NCI-H82 (cell line): ENCODE results near the gene CNBD2.
A peak's percentile ranks its signal among the peaks of the same experiment; 100 is the strongest.
"Not testable (repeated sequence)": the region's sequence is repeated elsewhere in the genome, so short reads cannot be mapped to it uniquely, and the experiment has no call there.

Experiments used
- DNase-seq: peaks from one replicate; lab custom pipeline; 2025; lab: John Stamatoyannopoulos, UW

CNBD2 gene

GRCh38 chr20:36026131-36026530, 57.7 kb downstream of the CNBD2 start:
- not testable (repeated sequence) for DNase-seq

GRCh38 chr20:36028106-36028808, 59.9 kb downstream of the CNBD2 start:
- DNase-seq = no peak

- DNase-seq = no peak
Measured at GRCh38 chr20:36030149-36030548, 61.8 kb downstream of the CNBD2 start.

- DNase-seq = no peak
Measured at GRCh38 chr20:36031806-36032205, 63.4 kb downstream of the CNBD2 start.

- DNase-seq = no peak
Measured at GRCh38 chr20:36034875-36035274, 66.5 kb downstream of the CNBD2 start.

GRCh38 chr20:36035745-36036144, 67.4 kb downstream of the CNBD2 start:
- DNase-seq = no peak

GRCh38 chr20:36036688-36037087, 68.3 kb downstream of the CNBD2 start:
- DNase-seq = peak; percentile 72

GRCh38 chr20:36040571-36040970, 72.2 kb downstream of the CNBD2 start:
- no peak for DNase-seq

- DNase-seq = no peak
Measured at GRCh38 chr20:36043441-36043840, 75.1 kb downstream of the CNBD2 start.

- DNase-seq = no peak
Measured at GRCh38 chr20:36043892-36044515, 75.6 kb downstream of the CNBD2 start.

GRCh38 chr20:36045373-36045714, 77.0 kb downstream of the CNBD2 start:
- DNase-seq = no peak

GRCh38 chr20:36046073-36046798, 77.8 kb downstream of the CNBD2 start:
- DNase-seq = not testable (repeated sequence)

- not testable (repeated sequence) for DNase-seq
Measured at GRCh38 chr20:36049408-36049807, 81.0 kb downstream of the CNBD2 start.

GRCh38 chr20:36050436-36051317, 82.3 kb downstream of the CNBD2 start:
- DNase-seq = peak; percentile 94

- peak; percentile 32 for DNase-seq
Measured at GRCh38 chr20:36051318-36052116, 83.1 kb downstream of the CNBD2 start.

- no peak for DNase-seq
Measured at GRCh38 chr20:36052117-36052513, 83.7 kb downstream of the CNBD2 start.

GRCh38 chr20:36053863-36054518, 85.6 kb downstream of the CNBD2 start:
- not testable (repeated sequence) for DNase-seq

GRCh38 chr20:36055145-36055544, 86.8 kb downstream of the CNBD2 start:
- DNase-seq = no peak

- DNase-seq = no peak
Measured at GRCh38 chr20:36060676-36061075, 92.3 kb downstream of the CNBD2 start.

- DNase-seq = no peak
Measured at GRCh38 chr20:36061754-36062153, 93.4 kb downstream of the CNBD2 start.

GRCh38 chr20:36062799-36063198, 94.4 kb downstream of the CNBD2 start:
- no peak for DNase-seq
